Activated CD4-positive, alpha-beta T cell treated with anti-CD3 and anti-CD28 coated beads, Interleukin-2, amount 50 U/mL, for 48 hours (primary cell): ENCODE measurements around the gene SRC.
"Not testable (repeated sequence)": the region's sequence is repeated elsewhere in the genome, so short reads cannot be mapped to it uniquely, and the experiment has no call there.

Experiments used
- DNase-seq, 2 experiments: peaks; one replicate each; pipeline ENCODE4 v3.0.0-alpha.2; 2020

Gene SRC

GRCh38 chr20:37337208-37337991, 8.5 kb upstream of the SRC start:
- no peak for DNase-seq

- not testable (repeated sequence) for DNase-seq
Measured at GRCh38 chr20:37338380-37338779, 7.6 kb upstream of the SRC start.

GRCh38 chr20:37339208-37339607, 6.7 kb upstream of the SRC start:
- no peak for DNase-seq

- not testable (repeated sequence) for DNase-seq
Measured at GRCh38 chr20:37339764-37340109, 6.2 kb upstream of the SRC start.

GRCh38 chr20:37340998-37341397, 4.9 kb upstream of the SRC start:
- no peak for DNase-seq

- DNase-seq: no peak
Measured at GRCh38 chr20:37341632-37342031, 4.3 kb upstream of the SRC start.

GRCh38 chr20:37342231-37343177, 3.4 kb upstream of the SRC start:
- DNase-seq: no peak

- no peak for DNase-seq
Measured at GRCh38 chr20:37343212-37343993, 2.5 kb upstream of the SRC start.

GRCh38 chr20:37343994-37344355, 2.0 kb upstream of the SRC start:
- no peak for DNase-seq

- DNase-seq: no peak
Measured at GRCh38 chr20:37344506-37345338, 1.2 kb upstream of the SRC start.

GRCh38 chr20:37346236-37346534, 245 bp downstream of the SRC start:
- no peak for DNase-seq

- no peak for DNase-seq
Measured at GRCh38 chr20:37346535-37347346, 801 bp downstream of the SRC start.

- DNase-seq: no peak
Measured at GRCh38 chr20:37347347-37347823, 1.4 kb downstream of the SRC start.

- DNase-seq: peak; percentile 22 to 34
Measured at GRCh38 chr20:37347891-37348791, 2.2 kb downstream of the SRC start.

GRCh38 chr20:37348792-37349516, 3.0 kb downstream of the SRC start:
- DNase-seq: no peak

- no peak for DNase-seq
Measured at GRCh38 chr20:37349517-37350491, 3.9 kb downstream of the SRC start.

- no peak for DNase-seq
Measured at GRCh38 chr20:37350649-37351574, 5.0 kb downstream of the SRC start.
